HG03558 (cell line): ENCODE data around the gene SCARB2.

Experiments used
- ATAC-seq: cut with Tn5 transposase; IDR thresholded peaks from one replicate; pipeline ENCODE4 v1.9.1; 2021; ENCODE audit warnings: moderate number of reproducible peaks; ENCODE audit not compliant: unreplicated experiment; ENCODE audit errors: extremely low read depth

SCARB2 gene

GRCh38 chr4:76232681-76233080 is 19.1 kb upstream of the SCARB2 start:
- ATAC-seq: no peak

DNA sequence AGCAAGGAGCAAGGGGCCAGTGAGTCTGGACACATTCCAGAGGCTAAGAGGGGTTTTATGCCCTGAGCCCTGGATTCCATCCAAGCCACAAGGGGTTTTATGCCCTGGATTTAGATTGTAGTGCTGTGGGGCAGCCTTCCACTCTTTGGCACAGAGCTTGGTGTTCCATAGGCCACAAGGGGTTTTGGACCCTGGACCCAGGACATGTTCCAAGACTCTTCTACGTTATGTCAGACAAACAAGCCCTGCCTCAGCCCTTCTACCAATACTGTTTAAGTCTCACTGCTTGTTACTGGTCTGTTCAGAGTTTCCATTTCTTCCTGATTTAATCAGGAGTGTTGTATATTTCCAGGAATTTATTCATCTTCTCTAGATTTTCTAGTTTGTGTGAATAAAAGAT is 12.8 kb upstream of the SCARB2 start:
- no peak for ATAC-seq

DNA sequence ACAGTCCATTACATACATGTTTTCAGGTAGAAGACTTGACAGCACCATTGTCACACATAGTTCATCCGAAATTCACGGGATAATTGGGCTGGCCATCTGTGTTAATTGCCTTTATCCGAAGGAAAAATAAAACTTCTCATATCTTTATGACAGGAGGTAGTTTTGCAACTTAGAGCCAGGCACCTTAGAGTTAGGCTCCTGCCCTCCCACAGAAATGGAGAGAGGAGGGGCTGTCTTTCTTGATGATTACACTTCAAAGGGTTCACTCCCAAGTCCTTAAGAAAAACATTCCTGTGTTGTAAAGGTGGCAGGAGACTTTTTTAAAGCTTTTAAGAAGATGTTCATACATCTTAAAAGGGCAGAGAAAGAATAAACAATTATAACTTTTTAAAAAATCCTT is 10.5 kb upstream of the SCARB2 start:
- ATAC-seq: no peak

DNA sequence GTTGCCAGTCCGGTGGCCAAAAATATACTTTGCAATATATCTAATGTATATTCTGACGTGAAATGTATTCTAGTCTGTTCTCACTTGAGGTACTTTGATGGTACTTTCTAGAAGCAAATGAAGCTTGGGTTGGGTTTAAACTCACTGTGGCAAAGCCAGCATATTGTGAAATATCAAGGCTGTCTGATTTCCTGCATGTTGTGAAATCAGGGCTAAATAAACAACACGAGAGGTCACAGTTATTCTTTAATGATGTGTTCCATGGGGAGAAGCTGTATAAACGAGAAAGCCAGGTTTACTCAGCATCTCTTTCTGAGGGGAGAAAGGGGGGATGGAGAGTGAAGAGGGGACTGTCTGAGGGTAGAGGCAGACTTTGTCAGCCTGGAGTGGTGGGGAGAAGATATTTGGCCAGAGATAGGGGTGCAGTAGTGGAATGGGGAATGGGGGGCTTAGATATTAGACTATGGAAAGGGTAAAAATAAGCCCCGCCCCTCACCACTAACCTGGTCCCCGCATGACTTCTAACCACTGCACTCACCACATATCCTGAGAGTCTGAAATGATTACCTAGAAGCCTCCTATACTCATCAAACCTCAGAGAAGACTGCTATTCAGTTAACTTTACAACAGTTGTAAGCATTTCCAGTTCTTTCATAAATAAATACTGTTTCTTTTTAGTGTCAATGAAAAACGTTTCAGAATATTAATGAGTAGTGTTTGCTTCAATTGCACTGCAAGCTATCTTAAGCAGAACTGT is 5.9 kb upstream of the SCARB2 start:
- no peak for ATAC-seq

- no peak for ATAC-seq
Observed at GRCh38 chr4:76216975-76217814, 3.6 kb upstream of the SCARB2 start.

- no peak for ATAC-seq
Observed at GRCh38 chr4:76216524-76216923, 2.9 kb upstream of the SCARB2 start.

DNA sequence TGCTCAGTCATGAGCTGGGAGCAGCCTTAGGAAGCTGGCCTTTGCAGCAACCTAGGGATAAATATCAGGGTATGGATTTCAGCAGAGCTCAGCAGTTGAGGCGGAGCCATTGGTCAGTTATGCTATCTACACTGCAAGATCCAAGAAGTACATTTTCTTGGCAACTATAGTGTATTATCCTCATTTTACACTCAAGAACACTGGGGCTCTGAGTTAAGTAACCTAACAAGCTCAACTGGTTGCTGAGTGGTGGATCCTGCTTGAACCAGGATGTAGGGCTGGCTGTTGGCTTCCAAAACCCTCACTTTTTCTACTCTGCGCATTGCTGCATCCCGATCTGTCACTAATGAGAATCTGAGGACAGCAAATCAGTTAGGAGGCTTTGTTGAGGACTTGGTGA is 1.5 kb upstream of the SCARB2 start:
- ATAC-seq: no peak

- ATAC-seq: no peak
Observed at GRCh38 chr4:76214177-76214675, 602 bp upstream of the SCARB2 start.

- ATAC-seq: no peak
Observed at GRCh38 chr4:76212851-76213414, 691 bp downstream of the SCARB2 start.

- ATAC-seq: no peak
Observed at GRCh38 chr4:76211769-76212708, 1.6 kb downstream of the SCARB2 start.

GRCh38 chr4:76210452-76210851 is 3.2 kb downstream of the SCARB2 start:
- no peak for ATAC-seq

- no peak for ATAC-seq
Observed at GRCh38 chr4:76209881-76210280, 3.7 kb downstream of the SCARB2 start.

- ATAC-seq: no peak
Observed at GRCh38 chr4:76208005-76208765, 5.4 kb downstream of the SCARB2 start.

- no peak for ATAC-seq
Observed at GRCh38 chr4:76207549-76207948, 6.1 kb downstream of the SCARB2 start.

DNA sequence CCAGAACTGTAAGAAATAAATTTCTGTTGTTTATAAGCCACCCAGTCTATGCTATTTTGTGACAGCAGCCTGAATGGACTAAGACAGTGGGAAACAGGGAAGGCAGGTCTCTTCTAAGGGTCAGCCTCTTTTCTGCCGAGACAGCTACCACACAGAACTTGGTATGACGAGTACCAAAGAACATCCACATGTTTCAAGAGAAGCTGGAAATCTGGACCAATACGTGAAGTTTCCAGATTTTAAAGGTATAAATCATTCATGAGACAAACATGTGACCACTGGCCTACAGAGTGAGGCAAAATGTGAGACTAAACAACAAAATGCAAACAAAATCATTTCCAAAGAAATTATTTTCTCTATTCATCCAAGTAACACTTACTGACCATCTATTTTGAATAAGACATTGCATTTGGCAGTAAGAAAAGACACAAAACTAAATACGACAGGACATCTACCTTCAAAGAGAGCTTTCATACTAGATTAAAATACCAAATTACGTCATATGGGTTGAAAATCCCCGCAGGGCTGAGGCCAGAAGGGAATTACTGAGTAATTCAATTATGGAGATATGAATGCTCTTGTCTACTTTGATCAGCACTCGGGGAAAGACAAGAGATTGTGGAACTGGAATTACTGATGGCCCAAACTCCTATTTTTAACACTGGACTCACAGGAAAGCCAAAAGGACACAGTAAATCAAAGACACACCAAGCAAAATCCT is 7.2 kb downstream of the SCARB2 start:
- ATAC-seq: no peak

DNA sequence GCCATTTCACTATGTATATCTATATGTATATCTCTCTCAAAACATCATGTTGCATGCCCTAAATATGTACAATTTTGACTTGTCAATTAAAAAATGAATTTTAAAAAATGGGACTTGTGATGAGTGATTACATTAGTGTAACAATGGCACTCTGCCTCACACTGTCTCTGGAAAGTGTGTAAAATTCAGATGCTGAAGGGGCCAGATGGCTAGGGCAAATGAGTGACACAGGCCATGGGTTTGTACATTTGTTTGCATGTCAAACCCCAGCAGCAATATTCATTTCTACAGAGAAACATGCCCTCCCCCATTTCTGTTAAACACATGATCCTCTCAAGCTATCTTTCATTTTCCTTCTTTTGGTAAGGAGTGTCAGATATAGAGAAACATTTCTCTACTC is 8.1 kb downstream of the SCARB2 start:
- no peak for ATAC-seq

DNA sequence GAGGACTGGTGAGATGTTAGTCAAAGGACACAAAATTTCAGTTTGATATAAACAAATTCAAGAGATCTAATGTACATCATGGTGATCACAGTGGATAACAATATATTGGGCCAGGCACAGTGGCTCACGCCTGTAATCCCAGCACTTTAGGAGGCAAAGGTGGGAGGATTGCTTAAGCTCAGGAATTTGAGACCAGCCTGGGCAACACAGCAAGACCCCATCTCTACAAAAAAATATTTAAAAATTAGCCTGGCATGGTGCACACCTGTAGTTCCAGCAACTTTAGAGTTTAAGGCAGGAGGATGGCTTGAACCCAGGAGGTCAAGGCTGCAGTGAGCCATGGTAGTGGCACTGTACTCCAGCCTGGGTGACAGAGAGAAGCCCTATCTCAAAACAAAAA is 8.7 kb downstream of the SCARB2 start:
- no peak for ATAC-seq

DNA sequence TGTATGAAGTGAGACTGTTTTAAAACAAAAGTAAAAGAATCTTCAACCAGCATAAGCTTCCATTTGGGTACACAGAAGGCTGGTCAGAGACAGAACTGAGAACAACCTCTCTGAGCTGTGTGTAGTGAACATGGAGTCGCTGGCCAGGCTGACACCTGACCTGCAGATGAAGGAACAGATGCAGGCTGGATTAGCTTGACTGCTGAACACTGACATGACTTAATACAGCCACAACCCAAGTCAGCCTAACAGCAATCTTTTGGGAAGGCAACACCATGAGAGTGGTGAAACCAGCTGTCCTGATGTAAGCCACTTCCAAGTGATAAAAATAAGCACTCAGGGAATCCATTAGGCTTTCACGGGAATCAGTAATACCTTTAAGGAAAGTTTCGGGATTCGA is 10.1 kb downstream of the SCARB2 start:
- no peak for ATAC-seq

- no peak for ATAC-seq
Observed at GRCh38 chr4:76201276-76201675, 12.3 kb downstream of the SCARB2 start.
